Chondrocyte (in vitro differentiated cells): Measurements from ENCODE around the gene PTH1R. TPM values are rescaled to one million over a fixed set of nuclear protein-coding genes. Genes with fewer than 3 reads are reported as not detected.

ENCODE experiments used
- DNase-seq: peaks from one replicate; pipeline ENCODE4 v3.0.0; 2021; ENCODE audit warnings: mixed read lengths, low spot score
- H3K27ac Mint-ChIP-seq: one replicate; pipeline ENCODE4 v1.8.0; 2021; ENCODE audit warnings: mild to moderate bottlenecking, moderate library complexity, mixed read lengths; ENCODE audit not compliant: unreplicated experiment
- H3K27me3 Mint-ChIP-seq: 2 replicates; pipeline ENCODE4 v1.8.0; 2021; ENCODE audit warnings: low read depth, mixed read lengths
- H3K36me3 Mint-ChIP-seq: 2 replicates; pipeline ENCODE4 v1.8.0; 2021; ENCODE audit warnings: low read depth, mixed read lengths
- H3K4me1 Mint-ChIP-seq: 2 replicates; pipeline ENCODE4 v1.8.0; 2021; ENCODE audit warnings: low read depth, mild to moderate bottlenecking, mixed read lengths
- H3K4me3 Mint-ChIP-seq: one replicate; pipeline ENCODE4 v1.8.0; 2021; ENCODE audit warnings: mild to moderate bottlenecking, moderate library complexity, mixed read lengths; ENCODE audit not compliant: unreplicated experiment
- H3K9me3 Mint-ChIP-seq: 2 replicates; pipeline ENCODE4 v1.8.0; 2021; ENCODE audit warnings: low read depth, mixed read lengths
- total RNA-seq: library from RNA; stranded (reverse); gene quantifications from 3 replicates; pipeline ENCODE4 v1.2.1, GENCODE V29; 2021
- TF ChIP-seq, protein P1 (sequence below): fragments of 200-600 bp; sonication (generic); IDR thresholded peaks from 2 replicates; pipeline ENCODE4 v1.5.0; 2021; ENCODE audit warnings: antibody characterized with exemption, mild to moderate bottlenecking, moderate library complexity

The PTH1R gene
- total RNA-seq, 1 donor from 2014 or later = 3.1 TPM

DNA sequence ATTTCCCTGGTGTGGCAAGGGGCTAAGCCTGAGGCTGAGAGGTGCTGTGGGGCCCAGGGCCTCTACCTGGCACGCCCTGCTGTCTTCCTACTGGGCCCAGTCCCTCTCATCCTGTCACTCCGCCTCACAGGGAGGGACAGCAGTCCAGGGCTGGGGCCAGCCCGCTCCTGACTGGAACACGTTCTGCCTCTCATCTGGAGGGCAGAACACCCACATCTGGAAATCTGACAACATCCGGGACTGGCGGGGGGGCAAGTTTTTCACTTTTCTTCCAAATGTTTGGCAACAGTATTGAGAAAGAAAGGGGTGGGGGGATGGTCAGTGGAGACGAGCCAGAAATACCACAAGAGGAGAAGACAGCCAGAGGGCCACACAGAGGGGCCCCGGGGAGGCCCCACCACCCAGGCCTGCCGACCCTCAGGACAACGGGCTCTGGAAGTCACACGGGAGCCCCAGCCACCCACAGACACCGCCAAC, 12.5 kb upstream of the PTH1R start:
- Mint-ChIP-seq H3K4me3 (no peak overlapping the region), H3K27me3 (peaks cover 17% of the 10 kb centered on the region), H3K36me3 (no peaks in the 10 kb centered on the region), H3K27ac (no peak overlapping the region), H3K9me3 (no peaks in the 10 kb centered on the region), H3K4me1 (peaks cover 9% of the 10 kb centered on the region)
- TF ChIP-seq, protein P1, sequence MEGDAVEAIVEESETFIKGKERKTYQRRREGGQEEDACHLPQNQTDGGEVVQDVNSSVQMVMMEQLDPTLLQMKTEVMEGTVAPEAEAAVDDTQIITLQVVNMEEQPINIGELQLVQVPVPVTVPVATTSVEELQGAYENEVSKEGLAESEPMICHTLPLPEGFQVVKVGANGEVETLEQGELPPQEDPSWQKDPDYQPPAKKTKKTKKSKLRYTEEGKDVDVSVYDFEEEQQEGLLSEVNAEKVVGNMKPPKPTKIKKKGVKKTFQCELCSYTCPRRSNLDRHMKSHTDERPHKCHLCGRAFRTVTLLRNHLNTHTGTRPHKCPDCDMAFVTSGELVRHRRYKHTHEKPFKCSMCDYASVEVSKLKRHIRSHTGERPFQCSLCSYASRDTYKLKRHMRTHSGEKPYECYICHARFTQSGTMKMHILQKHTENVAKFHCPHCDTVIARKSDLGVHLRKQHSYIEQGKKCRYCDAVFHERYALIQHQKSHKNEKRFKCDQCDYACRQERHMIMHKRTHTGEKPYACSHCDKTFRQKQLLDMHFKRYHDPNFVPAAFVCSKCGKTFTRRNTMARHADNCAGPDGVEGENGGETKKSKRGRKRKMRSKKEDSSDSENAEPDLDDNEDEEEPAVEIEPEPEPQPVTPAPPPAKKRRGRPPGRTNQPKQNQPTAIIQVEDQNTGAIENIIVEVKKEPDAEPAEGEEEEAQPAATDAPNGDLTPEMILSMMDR = no peak
- peak; percentile 81 for DNase-seq

DNA sequence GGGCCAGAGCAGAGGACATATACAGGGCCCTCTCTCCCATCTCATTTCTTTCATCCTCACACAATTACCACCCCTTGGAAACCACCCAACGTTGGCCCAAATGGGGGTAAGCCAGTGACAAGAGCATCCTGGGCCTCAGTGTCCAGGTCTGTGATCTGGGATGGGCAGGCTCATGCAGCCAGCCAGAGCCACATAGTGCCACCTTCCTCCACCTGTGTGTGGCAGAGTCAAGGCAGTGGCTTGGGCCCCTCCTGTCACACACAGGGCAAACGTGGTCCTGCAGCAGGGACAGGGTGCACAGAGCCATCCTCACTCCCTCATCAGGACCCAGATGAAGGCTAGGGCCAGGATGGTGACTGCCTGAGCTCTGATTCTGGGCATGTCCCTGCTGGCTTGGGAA, 12.0 kb upstream of the PTH1R start:
- peak; percentile 66 for DNase-seq
- Mint-ChIP-seq H3K4me1 (peaks cover 9% of the 10 kb centered on the region), H3K27me3 (peaks cover 19% of the 10 kb centered on the region), H3K27ac (no peak overlapping the region), H3K36me3 (no peaks in the 10 kb centered on the region), H3K4me3 (no peak overlapping the region), H3K9me3 (no peaks in the 10 kb centered on the region)
- TF ChIP-seq, protein P1 = no peak

DNA sequence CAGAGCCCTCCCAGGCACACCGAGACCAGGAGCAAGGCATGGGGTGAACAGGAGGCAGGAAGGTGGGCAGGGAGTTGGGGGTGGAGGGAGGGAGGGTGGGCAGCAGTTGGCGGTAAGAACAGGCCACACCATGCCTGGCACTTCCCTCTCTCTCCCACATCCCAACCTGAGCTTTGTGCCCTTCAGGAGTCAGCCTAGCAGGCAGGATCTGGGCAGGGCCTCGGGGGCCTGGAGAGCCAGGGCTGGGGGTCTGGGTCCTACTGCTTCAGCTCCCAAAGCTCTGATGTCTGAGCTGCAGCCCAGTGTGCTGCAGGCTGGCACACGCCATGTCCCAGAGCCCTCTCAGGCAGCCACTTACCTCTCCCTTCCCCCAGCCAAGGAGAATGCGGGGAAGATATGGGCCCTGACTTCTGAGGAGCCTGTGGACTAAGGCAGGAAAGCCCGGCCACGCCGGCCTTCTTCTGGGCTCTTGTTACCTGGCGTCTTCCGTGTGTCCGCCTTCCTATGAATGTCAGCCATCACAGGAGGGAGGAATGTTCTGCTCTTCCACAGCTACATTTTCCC, 11.4 kb upstream of the PTH1R start:
- no peak overlapping the region for H3K27ac Mint-ChIP-seq
- DNase-seq = peak; percentile 74
- TF ChIP-seq, protein P1 = no peak
- no peaks in the 10 kb centered on the region for H3K9me3 Mint-ChIP-seq
- no peak overlapping the region for H3K4me3 Mint-ChIP-seq
- no peaks in the 10 kb centered on the region for H3K36me3 Mint-ChIP-seq
- peaks cover 14% of the 10 kb centered on the region for H3K4me1 Mint-ChIP-seq
- peaks cover 24% of the 10 kb centered on the region for H3K27me3 Mint-ChIP-seq

DNA sequence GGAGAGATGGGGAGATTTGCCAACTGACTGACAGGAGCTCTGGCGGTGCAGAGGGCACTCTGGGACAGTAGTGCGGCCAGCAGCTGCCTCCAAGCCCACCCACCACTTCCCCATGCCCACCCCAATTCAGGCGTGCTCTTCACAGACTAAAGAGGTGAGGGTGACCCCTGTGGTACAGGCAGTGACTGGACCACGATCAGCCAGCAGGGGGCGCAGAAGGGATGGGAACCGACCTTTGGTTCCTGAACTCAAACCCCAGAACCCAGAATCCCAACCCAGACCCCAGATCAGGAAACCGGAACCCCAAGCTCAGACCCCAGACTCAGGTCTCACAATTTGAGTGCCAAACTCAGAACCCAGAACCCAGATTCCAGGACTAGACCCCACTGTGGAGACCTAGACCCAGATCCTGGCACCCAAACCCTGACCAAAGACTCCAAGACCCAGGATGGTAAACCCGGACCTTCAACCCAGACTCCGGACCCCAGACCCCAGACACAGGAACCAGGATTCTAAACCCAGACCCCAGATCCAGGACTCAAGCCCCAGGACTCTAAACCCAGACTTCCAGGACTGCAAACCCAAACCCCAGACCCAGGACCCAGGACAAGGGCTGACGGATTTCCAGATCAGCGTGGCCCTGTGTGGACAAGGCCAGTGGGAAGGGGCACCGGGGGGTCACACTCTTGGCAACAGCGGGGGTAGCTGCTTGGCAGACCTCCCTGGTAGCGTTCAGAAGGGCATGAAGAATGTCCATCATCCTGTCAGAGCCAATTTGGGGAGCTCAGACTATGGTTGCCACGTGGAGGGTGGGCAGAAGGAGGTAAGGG, 10.6 kb upstream of the PTH1R start:
- H3K27ac Mint-ChIP-seq = no peak overlapping the region
- no peak overlapping the region for H3K4me3 Mint-ChIP-seq
- no peak for DNase-seq
- no peaks in the 10 kb centered on the region for H3K9me3 Mint-ChIP-seq
- H3K27me3 Mint-ChIP-seq = peaks cover 24% of the 10 kb centered on the region
- no peaks in the 10 kb centered on the region for H3K36me3 Mint-ChIP-seq
- H3K4me1 Mint-ChIP-seq = peaks cover 20% of the 10 kb centered on the region
- TF ChIP-seq, protein P1 = peak; percentile 92

DNA sequence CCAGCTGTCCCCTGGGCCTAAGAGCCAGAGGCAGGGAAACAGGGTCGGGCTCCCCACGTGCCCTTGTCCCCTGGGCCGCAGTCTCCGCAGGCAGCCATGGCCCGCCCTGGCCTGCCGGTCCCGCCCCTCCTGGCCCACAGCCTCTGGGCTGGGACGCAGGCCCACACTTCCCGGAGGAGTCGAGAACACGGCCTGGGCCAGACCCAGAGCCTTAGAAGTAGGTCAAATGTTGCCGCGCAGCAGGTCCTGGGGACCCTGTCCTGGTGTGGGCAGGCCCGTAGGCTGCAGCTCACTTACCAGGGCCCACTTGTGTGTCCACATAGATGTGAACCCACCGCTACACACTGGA, 10.0 kb upstream of the PTH1R start:
- H3K4me1 Mint-ChIP-seq = peaks cover 20% of the 10 kb centered on the region
- H3K4me3 Mint-ChIP-seq = no peak overlapping the region
- DNase-seq = no peak
- TF ChIP-seq, protein P1 = no peak
- H3K27ac Mint-ChIP-seq = no peak overlapping the region
- H3K27me3 Mint-ChIP-seq = peaks cover 24% of the 10 kb centered on the region
- no peaks in the 10 kb centered on the region for H3K9me3 Mint-ChIP-seq
- H3K36me3 Mint-ChIP-seq = no peaks in the 10 kb centered on the region
